Glutamatergic neuron (in vitro differentiated cells): ENCODE data around the gene RAB2B. TPM values are rescaled to one million over a fixed set of nuclear protein-coding genes. Genes with fewer than 3 reads are reported as not detected.

Experiments used
- DNase-seq: peaks from one replicate; pipeline ENCODE4 v3.0.0; 2022
- H3K27ac Mint-ChIP-seq: one replicate; pipeline ENCODE4 v1.8.0; 2020; ENCODE audit warnings: mild to moderate bottlenecking, mixed read lengths, inconsistent platforms; ENCODE audit not compliant: unreplicated experiment
- H3K27me3 Mint-ChIP-seq: one replicate; pipeline ENCODE4 v1.8.0; 2020; ENCODE audit warnings: mild to moderate bottlenecking, moderate library complexity, mixed read lengths, inconsistent platforms; ENCODE audit not compliant: unreplicated experiment
- H3K36me3 Mint-ChIP-seq: one replicate; pipeline ENCODE4 v1.8.0; 2020; ENCODE audit warnings: mild to moderate bottlenecking, mixed read lengths, inconsistent platforms; ENCODE audit not compliant: unreplicated experiment
- H3K4me1 Mint-ChIP-seq: one replicate; pipeline ENCODE4 v1.8.0; 2020; ENCODE audit warnings: mild to moderate bottlenecking, low read depth, mixed read lengths, inconsistent platforms; ENCODE audit not compliant: unreplicated experiment
- H3K4me3 Mint-ChIP-seq: one replicate; pipeline ENCODE4 v1.8.0; 2020; ENCODE audit warnings: mild to moderate bottlenecking, mixed read lengths, inconsistent platforms; ENCODE audit not compliant: unreplicated experiment
- H3K9me3 Mint-ChIP-seq: one replicate; pipeline ENCODE4 v1.8.0; 2020; ENCODE audit warnings: mild to moderate bottlenecking, moderate library complexity, mixed read lengths, inconsistent platforms; ENCODE audit not compliant: unreplicated experiment
- total RNA-seq: library from RNA; stranded (reverse); fragmentation: NEBNext Ultra II Directional; extraction: Animal tissue kit (Norgen Biotek cat#: 25700); gene quantifications from one replicate; pipeline ENCODE4 v1.2.1, GENCODE V29; 2021; ENCODE audit not compliant: unreplicated experiment
- TF ChIP-seq, protein P1 (sequence below): fragments of 200-600 bp; sonication (generic); IDR thresholded peaks from one replicate; pipeline ENCODE4 v1.5.0; 2021; ENCODE audit not compliant: partially characterized antibody, unreplicated experiment

The RAB2B gene
- total RNA-seq, 1 donor from 2014 or later, result 75.2 TPM

DNA sequence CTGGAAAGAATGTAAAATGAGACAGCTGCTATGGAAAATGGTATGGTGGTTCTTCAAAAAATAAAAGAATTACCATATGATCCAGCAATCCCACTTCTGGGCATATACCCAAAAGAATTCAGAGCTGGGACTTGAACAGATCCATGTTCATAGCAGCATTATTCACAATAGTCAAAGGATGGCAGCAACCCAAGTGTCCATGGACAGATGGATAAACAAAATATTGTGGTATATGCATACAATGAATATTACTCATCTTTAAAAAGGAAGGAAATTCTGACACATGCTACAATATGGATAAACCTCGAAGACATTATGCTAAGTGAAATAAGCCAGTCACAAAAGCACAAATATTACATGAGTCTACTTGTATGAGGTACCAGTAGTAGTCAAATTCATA, 9.1 kb downstream of the RAB2B start:
- no peaks in the 10 kb centered on the region for H3K9me3 Mint-ChIP-seq
- no peak for DNase-seq
- H3K36me3 Mint-ChIP-seq, result no peaks in the 10 kb centered on the region
- TF ChIP-seq, protein P1, sequence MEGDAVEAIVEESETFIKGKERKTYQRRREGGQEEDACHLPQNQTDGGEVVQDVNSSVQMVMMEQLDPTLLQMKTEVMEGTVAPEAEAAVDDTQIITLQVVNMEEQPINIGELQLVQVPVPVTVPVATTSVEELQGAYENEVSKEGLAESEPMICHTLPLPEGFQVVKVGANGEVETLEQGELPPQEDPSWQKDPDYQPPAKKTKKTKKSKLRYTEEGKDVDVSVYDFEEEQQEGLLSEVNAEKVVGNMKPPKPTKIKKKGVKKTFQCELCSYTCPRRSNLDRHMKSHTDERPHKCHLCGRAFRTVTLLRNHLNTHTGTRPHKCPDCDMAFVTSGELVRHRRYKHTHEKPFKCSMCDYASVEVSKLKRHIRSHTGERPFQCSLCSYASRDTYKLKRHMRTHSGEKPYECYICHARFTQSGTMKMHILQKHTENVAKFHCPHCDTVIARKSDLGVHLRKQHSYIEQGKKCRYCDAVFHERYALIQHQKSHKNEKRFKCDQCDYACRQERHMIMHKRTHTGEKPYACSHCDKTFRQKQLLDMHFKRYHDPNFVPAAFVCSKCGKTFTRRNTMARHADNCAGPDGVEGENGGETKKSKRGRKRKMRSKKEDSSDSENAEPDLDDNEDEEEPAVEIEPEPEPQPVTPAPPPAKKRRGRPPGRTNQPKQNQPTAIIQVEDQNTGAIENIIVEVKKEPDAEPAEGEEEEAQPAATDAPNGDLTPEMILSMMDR, result no peak
- no peak overlapping the region for H3K27ac Mint-ChIP-seq
- no peaks in the 10 kb centered on the region for H3K27me3 Mint-ChIP-seq
- H3K4me3 Mint-ChIP-seq, result no peak overlapping the region
- H3K4me1 Mint-ChIP-seq, result no peaks in the 10 kb centered on the region

DNA sequence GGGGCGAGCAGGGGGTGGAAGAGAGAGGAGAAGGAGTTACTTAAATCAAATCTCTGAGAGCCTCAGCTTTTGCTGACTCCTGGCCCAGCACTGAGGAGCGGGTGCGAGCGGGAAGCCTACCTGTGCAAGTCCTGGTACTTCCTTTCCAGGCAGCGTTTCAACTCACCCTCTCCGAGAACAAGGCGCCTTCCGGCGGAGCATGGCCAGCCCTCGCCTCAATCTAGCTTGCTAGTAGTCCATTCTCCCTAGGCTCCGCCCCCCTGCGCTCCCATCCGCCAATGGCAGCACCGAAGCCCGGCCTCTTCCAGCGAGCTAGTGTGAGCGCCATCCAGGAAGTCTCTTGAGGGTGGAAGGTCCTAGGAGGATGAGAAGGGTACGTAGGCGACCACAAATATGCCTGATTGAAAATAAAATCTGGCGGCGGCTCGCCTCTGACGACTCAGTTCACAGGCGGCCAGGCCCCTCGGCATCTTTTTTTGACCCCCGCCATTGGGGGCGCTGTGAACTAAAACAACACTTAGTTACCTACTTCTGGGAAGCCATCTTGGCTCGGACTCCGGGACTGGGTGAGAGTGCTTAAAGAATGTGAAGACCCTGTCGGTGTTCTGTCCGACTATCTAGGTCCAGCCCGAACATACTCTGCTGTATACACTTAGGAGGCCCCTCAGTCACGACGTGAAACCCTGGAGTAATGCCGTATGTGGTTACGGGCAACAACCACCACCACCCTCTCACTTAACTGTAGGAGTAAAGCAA, 20.7 kb downstream of the RAB2B start, which contains the start of gene CHD8:
Gene CHD8 (minus strand): TSS at position 212 of the 756 bp plus-strand sequence. CDS start 24,480 bp downstream, outside the sequence.
- peak within 1 kb of the TSS; percentile 95 for H3K4me3 Mint-ChIP-seq
- no peaks in the 10 kb centered on the region for H3K36me3 Mint-ChIP-seq
- DNase-seq, result peak; percentile 99
- no peaks in the 10 kb centered on the region for H3K9me3 Mint-ChIP-seq
- H3K4me1 Mint-ChIP-seq, result peaks cover 7% of the 10 kb centered on the region
- H3K27me3 Mint-ChIP-seq, result no peaks in the 10 kb centered on the region
- H3K27ac Mint-ChIP-seq, result peak within 1 kb of the TSS; percentile 96
- TF ChIP-seq, protein P1, result peak; percentile 67

- Mint-ChIP-seq H3K27me3 (no peaks in the 10 kb centered on the region), H3K4me3 (peak overlapping the region; percentile 95), H3K4me1 (peaks cover 7% of the 10 kb centered on the region)
Measured at GRCh38 chr14:21455592-21455911, 21.2 kb downstream of the RAB2B start.

DNA sequence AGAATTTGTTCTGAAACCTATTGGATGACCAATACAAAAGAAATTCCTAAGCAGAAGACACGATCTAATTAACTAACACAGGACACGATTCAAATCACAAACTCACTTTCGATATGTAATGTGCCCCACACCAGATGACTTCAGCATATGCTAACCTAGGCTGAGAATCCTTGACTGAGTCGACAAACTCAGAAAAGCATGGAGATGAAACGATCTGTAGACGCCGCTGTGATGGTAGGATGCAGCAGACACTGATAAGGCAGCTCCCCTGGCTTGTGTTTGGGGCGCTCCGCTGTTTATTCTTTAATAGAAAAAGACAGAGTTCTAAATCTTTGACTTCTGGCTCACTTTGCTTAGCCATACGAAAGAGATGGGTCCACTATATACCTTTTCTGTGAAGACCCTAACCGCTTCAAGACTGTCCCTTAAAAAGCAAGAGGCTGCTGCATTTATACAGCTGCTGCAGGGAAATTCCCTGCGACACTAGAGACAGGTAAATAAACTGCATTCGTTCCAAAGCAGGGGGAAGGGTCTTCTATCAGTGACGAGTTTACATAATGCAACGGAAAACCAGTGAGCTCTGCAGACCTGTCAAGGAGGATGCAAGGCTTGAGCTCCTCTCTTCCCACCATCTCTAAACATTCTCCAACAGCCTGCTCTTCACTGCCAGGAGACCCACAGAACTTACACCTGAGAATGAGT, 21.8 kb downstream of the RAB2B start:
- H3K27me3 Mint-ChIP-seq, result no peaks in the 10 kb centered on the region

More at GRCh38 chr14:21455592-21455911, 21.2 kb downstream of the RAB2B start:
- H3K36me3 Mint-ChIP-seq, result no peaks in the 10 kb centered on the region
- peak overlapping the region; percentile 91 for H3K27ac Mint-ChIP-seq
- TF ChIP-seq, protein P1, result no peak
- H3K9me3 Mint-ChIP-seq, result no peaks in the 10 kb centered on the region
- DNase-seq, result no peak

More for the DNA sequence above, 21.8 kb downstream of the RAB2B start:
- no peaks in the 10 kb centered on the region for H3K36me3 Mint-ChIP-seq
- DNase-seq, result no peak
- H3K9me3 Mint-ChIP-seq, result no peaks in the 10 kb centered on the region
- TF ChIP-seq, protein P1, result no peak
- H3K4me1 Mint-ChIP-seq, result peaks cover 7% of the 10 kb centered on the region
- H3K27ac Mint-ChIP-seq, result peak overlapping the region; percentile 91
- peak overlapping the region; percentile 95 for H3K4me3 Mint-ChIP-seq
